Stomach smooth muscle (tissue), 2 donors: Measurements from ENCODE around the gene SMTNL2.
"Not testable (repeated sequence)": the region's sequence is repeated elsewhere in the genome, so short reads cannot be mapped to it uniquely, and the experiment has no call there.

ENCODE experiments used
- H3K27ac ChIP-seq: one replicate; pipeline ENCODE4 v1.7.0; 2013; ENCODE audit warnings: mild to moderate bottlenecking, low read length, inconsistent platforms
- H3K27me3 ChIP-seq, 2 donors: one replicate each; pipeline ENCODE4 v1.7.0; 2013; ENCODE audit warnings: low read length in 2 of 2; ENCODE audit not compliant: insufficient read depth in 2 of 2, control insufficient read depth in 1 of 2
- H3K36me3 ChIP-seq, 2 donors: one replicate each; pipeline ENCODE4 v1.7.0; 2013; ENCODE audit warnings: low read length in 2 of 2; ENCODE audit not compliant: control insufficient read depth in 2 of 2, insufficient read depth in 2 of 2
- H3K4me1 ChIP-seq: one replicate; pipeline ENCODE4 v1.7.0; 2013; ENCODE audit warnings: low read length; ENCODE audit not compliant: control insufficient read depth, insufficient read depth
- H3K4me3 ChIP-seq, 2 donors: one replicate each; pipeline ENCODE4 v1.7.0; 2013; ENCODE audit warnings: low read length in 2 of 2
- H3K9ac ChIP-seq, 2 donors: one replicate each; pipeline ENCODE4 v1.7.0; 2013; ENCODE audit warnings: low read length in 2 of 2, mild to moderate bottlenecking in 1 of 2
- H3K9me3 ChIP-seq, 2 donors: one replicate each; pipeline ENCODE4 v1.7.0; 2013; ENCODE audit warnings: low read length in 2 of 2; ENCODE audit not compliant: control insufficient read depth in 2 of 2
- donor health status: healthy.
- donor health status: Pancreatic carcinoma.

SMTNL2 gene

DNA sequence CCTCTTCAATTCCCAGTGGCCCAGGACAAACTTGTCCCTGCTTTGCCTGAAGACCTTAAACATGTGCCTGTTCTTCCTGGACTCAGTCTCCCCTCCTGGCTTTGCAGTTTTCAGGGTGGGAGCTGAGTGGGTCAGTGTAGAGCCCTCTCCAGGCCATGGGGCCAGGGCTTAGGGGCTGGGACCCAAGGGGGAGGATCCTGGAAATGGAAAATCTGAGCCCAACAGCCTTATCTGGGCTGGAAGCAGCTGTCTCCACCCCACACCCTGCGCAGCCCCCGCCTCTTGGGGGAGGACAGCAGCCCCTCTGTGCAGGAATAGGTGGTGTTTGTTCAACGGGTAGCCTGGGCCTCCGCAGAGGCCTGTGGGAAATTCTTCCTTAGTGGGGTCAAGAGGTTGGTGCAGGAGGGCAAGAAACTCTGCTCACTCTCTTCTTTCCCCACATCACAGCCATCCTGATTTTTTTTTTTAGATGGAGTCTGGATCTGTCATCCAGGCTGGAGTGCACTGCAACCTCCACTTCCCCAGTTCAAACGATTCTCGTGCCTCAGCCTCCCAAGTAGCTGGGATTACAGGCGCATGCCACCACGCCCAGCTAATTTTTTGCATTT is 6.8 kb upstream of the SMTNL2 start:
- H3K4me1 ChIP-seq = no peaks in the 10 kb centered on the region
- H3K9ac ChIP-seq = no peak overlapping the region
- H3K27me3 ChIP-seq = peaks cover 5 to 7% of the 10 kb centered on the region in 2 donors
- H3K36me3 ChIP-seq = no peaks in the 10 kb centered on the region
- H3K27ac ChIP-seq = no peak overlapping the region
- H3K4me3 ChIP-seq = no peak overlapping the region
- no peaks in the 10 kb centered on the region for H3K9me3 ChIP-seq

DNA sequence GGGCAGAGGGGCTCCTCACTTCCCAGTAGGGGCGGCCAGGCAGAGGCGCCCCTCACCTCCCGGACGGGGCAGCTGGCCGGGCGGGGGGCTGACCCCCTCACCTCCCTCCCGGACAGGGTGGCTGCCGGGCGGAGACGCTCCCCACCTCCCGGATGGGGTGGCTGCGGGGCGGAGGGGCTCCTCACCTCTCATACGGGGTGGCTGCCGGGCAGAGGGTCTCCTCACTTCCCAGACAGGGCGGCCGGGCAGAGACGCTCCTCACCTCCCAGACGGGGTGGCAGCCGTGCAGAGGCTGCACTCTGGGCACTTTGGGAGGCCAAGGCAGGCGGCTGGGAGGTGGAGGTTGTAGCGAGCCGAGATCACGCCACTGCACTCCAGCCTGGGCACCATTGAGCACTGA is 6.0 kb upstream of the SMTNL2 start:
- not testable (repeated sequence) for H3K9me3 ChIP-seq, H3K4me3 ChIP-seq, H3K36me3 ChIP-seq, H3K9ac ChIP-seq, H3K27ac ChIP-seq, H3K4me1 ChIP-seq
- peaks cover 11 to 16% of the 10 kb centered on the region in 2 donors for H3K27me3 ChIP-seq

DNA sequence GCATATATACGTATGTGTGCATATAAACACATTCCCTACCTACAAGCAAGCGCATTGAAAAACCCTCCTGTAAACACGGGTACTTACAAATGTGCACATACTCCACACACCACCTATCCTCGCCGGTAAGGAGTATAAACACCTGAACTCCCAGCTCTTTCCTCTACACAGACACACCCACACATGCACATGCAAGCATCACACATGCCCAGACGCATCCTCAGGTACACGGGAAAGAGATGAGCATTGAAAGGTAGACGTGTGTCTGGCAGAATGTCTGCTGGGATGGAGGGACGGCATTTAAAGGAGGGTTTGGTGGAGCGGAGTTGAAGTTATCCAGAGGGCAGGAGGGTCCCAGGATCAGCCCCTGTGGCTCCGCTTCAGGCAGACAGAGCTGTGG is 4.7 kb upstream of the SMTNL2 start:
- H3K27ac ChIP-seq = no peak overlapping the region
- H3K4me1 ChIP-seq = peaks cover 11% of the 10 kb centered on the region
- peaks cover 23 to 24% of the 10 kb centered on the region in 2 donors for H3K27me3 ChIP-seq
- H3K36me3 ChIP-seq = no peaks in the 10 kb centered on the region
- H3K9me3 ChIP-seq = no peaks in the 10 kb centered on the region
- H3K9ac ChIP-seq = no peak overlapping the region
- no peak overlapping the region for H3K4me3 ChIP-seq

DNA sequence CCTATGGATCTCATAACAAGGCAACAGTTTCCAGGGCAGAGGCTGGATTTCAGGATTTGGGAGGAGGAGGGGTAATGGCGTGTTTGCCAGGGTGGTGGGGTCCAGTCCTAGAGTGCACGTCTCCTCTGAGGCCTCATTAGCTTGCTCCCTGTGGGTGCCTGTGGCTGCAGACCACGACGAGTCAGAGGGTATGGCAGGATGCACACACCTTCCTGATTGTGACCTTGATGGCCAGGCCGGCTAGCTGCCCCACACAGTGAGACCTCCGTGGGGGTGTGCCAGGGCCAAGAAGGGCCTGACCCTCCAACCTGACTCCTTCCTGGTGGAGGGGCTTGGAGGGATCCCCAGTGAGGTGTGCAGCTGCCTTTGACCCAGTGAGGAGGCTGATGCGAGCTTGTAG is 4.0 kb upstream of the SMTNL2 start:
- Histone ChIP-seq H3K9ac (no peak overlapping the region), H3K27me3 (peaks cover 24 to 31% of the 10 kb centered on the region in 2 donors), H3K9me3 (no peaks in the 10 kb centered on the region), H3K4me1 (peaks cover 11% of the 10 kb centered on the region), H3K27ac (no peak overlapping the region), H3K36me3 (no peaks in the 10 kb centered on the region), H3K4me3 (no peak overlapping the region)

DNA sequence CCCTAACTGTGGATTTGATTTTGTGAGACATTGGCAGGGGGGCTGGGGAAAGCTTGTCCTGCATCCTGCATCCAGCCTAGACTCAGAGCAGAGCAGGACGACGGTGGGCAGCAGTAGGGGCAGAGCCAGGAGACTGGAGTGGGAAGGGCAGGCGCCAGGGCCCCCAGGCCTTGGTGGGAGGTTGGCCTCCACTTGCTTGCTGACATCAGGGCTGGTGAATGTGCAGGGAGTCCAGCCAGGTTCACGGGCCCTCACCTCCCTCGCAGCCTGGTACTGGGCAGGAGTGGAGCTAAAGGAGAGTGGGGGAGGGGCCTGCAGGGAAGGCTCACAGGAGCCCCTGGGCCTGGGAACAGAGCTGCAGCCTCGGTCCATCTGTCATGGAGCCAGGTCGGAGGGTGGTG is 2.2 kb upstream of the SMTNL2 start:
- peaks cover 11% of the 10 kb centered on the region for H3K4me1 ChIP-seq
- H3K9me3 ChIP-seq = no peaks in the 10 kb centered on the region
- H3K27ac ChIP-seq = no peak overlapping the region
- no peak overlapping the region for H3K4me3 ChIP-seq
- H3K9ac ChIP-seq = no peak overlapping the region
- H3K27me3 ChIP-seq = peaks cover 27 to 39% of the 10 kb centered on the region in 2 donors
- H3K36me3 ChIP-seq = no peaks in the 10 kb centered on the region

DNA sequence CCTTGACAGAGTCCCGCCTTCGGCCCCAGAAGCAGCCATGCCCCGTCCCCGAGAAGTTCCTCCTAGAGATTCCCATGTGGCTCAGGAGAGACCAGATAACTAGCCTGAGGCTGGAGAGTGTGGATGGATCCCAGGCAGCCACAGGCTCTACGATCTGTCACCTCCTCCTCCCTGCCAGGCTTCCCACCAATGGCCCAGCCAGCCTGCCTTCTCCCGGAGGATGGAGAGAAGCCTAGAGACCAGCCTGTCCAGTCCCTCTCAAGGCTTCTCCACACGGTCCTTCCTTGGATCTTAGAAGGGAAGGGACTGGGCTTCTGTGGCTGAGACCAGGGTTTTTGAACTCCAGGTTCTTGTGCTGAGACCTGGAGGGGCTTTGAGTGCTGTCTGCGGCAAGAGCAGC is 1.6 kb upstream of the SMTNL2 start:
- H3K4me1 ChIP-seq = peaks cover 11% of the 10 kb centered on the region
- peaks cover 27 to 39% of the 10 kb centered on the region in 2 donors for H3K27me3 ChIP-seq
- H3K9me3 ChIP-seq = no peaks in the 10 kb centered on the region
- no peaks in the 10 kb centered on the region for H3K36me3 ChIP-seq
- H3K4me3 ChIP-seq = no peak overlapping the region
- H3K27ac ChIP-seq = no peak overlapping the region
- no peak overlapping the region for H3K9ac ChIP-seq

DNA sequence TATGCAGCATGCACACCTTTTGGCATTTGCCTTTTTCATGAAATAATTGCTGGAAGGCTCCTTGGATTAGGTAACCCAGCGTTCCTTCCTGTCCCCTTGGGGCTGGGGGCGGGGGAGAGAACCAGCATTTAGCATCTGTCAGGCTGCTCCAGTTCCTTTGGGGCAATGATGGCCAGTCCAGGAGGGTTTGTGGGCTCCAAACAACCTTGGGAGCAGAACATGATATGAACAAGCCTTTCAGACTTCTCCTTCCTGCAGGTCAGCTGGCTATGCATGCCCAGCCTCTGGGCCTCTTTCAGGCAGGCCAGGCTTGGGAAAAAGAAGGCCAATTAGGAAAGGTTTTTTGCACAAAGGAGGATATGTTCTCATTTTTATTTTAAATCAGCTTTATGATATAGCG is 1.1 kb upstream of the SMTNL2 start:
- peaks cover 11% of the 10 kb centered on the region for H3K4me1 ChIP-seq
- H3K27me3 ChIP-seq = peaks cover 27 to 39% of the 10 kb centered on the region in 2 donors
- H3K36me3 ChIP-seq = no peaks in the 10 kb centered on the region
- no peak overlapping the region for H3K27ac ChIP-seq
- H3K4me3 ChIP-seq = no peak overlapping the region
- no peaks in the 10 kb centered on the region for H3K9me3 ChIP-seq
- H3K9ac ChIP-seq = no peak overlapping the region

DNA sequence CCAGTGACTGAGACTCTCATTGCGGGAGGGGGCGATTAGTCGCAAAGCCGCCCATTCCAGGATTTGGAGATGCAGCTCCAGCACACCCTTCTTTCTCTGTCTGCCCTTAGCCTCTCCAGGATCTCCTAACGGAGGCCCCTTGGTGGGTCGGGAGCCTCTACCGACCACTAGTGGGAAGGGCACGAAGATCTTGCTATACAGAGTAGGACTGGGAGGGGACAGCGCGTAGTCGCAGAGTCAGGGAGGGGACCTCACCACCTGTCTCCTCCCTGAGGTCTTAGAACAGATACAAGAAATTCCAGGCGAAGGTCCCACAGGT is 588 bp upstream of the SMTNL2 start:
- Histone ChIP-seq H3K4me1 (peaks cover 11% of the 10 kb centered on the region), H3K9me3 (no peaks in the 10 kb centered on the region), H3K4me3 (peak overlapping the region; percentile 51 to 67), H3K36me3 (no peaks in the 10 kb centered on the region), H3K27me3 (peaks cover 27 to 39% of the 10 kb centered on the region in 2 donors), H3K9ac (no peak overlapping the region), H3K27ac (no peak overlapping the region)

DNA sequence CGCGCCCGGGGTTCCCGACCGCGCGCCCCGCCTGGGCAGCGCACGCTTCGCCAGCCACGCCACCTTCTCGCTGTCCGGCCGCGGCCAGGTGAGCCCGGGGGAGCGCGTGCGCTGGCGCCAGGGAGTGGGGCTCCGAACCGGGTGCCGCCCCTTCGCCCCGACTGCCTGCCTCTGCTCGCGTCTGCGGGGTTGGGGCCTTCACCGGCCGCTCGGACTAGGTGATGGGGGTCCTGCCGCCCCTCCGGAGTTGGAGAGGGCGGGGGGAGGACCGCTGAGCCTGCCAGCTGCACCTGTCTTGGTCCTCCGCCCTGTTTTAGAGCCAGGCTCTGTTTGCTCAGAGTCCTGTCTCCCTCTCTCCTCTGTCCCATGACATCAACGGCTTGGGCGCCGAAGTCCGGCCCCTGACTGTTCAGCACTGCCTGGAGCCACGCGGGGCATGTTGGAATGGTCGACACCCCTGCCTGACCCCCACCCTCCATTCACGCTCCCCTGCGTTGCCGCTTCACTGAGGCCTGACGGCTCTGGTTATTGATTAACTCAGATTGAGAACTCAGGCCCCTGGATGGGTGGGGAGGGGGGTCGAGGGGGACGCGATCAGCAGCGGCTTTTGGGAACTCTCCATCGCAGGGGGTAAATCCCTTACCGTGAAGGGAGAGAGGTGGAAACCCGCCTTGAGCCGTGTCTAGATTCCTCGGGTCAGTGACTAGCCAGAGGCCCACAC is 748 bp downstream of the SMTNL2 start:
- no peak overlapping the region for H3K27ac ChIP-seq
- peaks cover 11% of the 10 kb centered on the region for H3K4me1 ChIP-seq
- H3K27me3 ChIP-seq = peaks cover 27 to 39% of the 10 kb centered on the region in 2 donors
- no peaks in the 10 kb centered on the region for H3K9me3 ChIP-seq
- H3K4me3 ChIP-seq = peak overlapping the region in 1 of 2 donors; percentile 67
- no peaks in the 10 kb centered on the region for H3K36me3 ChIP-seq
- H3K9ac ChIP-seq = no peak overlapping the region

DNA sequence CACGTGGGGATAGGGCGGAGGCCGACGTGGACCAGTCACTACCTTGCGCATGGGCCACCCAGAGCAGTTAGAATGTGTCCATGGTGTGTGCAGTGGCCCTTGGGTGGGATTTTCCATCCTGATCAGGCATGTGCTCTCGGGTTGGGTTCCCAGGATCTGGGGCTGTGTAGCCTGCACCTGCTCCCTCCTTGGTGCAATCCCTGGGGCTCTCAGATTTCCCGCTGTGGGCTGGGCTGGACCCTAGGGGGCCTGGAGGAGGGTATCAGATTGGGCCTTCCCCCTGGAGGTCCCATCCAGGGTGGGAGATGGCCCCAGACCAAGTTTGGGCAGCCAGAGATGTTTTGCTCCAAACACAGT is 1.3 kb downstream of the SMTNL2 start:
- Histone ChIP-seq H3K4me1 (peaks cover 11% of the 10 kb centered on the region), H3K4me3 (no peak overlapping the region), H3K27me3 (peaks cover 27 to 39% of the 10 kb centered on the region in 2 donors), H3K9ac (no peak overlapping the region), H3K9me3 (no peaks in the 10 kb centered on the region), H3K27ac (no peak overlapping the region), H3K36me3 (no peaks in the 10 kb centered on the region)

DNA sequence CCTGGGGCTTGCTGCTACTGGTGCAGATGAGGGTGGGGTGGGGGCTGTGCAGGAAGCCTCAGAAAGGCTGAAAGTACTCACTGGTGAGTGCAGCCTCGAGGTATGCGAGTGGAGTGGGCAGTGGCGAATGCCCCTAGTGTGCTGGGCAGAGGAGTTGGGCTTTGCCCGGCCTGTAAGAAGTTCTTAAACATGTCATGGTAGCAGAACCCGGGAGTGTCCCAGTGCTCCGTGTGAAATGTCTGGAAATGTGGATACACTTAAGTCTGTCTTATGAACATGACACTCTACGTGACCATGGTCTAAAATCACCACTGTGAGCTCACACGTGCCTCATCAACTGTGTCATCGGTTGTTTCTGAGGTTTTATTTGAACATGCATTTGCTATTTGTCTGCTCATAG is 1.7 kb downstream of the SMTNL2 start:
- H3K4me3 ChIP-seq = no peak overlapping the region
- peaks cover 11% of the 10 kb centered on the region for H3K4me1 ChIP-seq
- no peak overlapping the region for H3K27ac ChIP-seq
- H3K36me3 ChIP-seq = no peaks in the 10 kb centered on the region
- H3K9ac ChIP-seq = no peak overlapping the region
- no peaks in the 10 kb centered on the region for H3K9me3 ChIP-seq
- H3K27me3 ChIP-seq = peaks cover 27 to 39% of the 10 kb centered on the region in 2 donors
